ENCODE results near the gene VOPP1. TPM values are rescaled to one million over a fixed set of nuclear protein-coding genes. Genes with fewer than 3 reads are reported as not detected.

VOPP1 gene
- total and polyA plus RNA-seq, 7 donors, result 16.3 to 45.7 (median 29.7) TPM

DNA sequence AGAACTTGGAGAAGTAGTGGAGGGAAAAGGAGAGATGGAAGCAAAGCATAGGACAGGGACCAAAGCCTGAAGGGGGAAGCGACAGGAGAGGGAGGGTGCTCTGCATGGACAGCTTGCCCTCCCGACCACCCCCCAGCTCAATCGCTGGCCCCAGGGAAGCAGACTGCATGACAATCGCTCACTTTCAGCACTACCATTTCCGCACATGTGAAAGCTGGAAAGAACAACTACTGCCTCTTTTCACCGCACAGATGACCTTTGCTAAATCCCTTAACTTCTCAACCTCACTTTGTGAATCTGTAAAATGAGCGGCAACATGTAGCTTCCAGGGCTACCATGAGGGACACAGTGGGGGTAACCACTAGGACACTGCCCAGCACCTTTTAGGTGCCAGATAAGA is 17.1 kb downstream of the VOPP1 start:
- Histone ChIP-seq H3K36me3 (ENCODE audit: insufficient read depth in 1 of 2, low read depth in 1 of 2) (no peaks in the 10 kb centered on the region), H3K27ac (peak overlapping the region; percentile 89), H3K4me1 (peaks cover 51% of the 10 kb centered on the region), H3K9me3 (no peaks in the 10 kb centered on the region), H3K4me3 (no peak overlapping the region), H3K27me3 (ENCODE audit: insufficient read depth in 3 of 3, low read length in 2 of 3) (no peaks in the 10 kb centered on the region)
- intact Hi-C loops (cut with DNase I), result loop anchor here in 1 of 2 donors (2.0 kb wide), 1 partner anchor 14 kb away; no protein-coding TSS in a partner anchor
- TF ChIP-seq, protein P1, sequence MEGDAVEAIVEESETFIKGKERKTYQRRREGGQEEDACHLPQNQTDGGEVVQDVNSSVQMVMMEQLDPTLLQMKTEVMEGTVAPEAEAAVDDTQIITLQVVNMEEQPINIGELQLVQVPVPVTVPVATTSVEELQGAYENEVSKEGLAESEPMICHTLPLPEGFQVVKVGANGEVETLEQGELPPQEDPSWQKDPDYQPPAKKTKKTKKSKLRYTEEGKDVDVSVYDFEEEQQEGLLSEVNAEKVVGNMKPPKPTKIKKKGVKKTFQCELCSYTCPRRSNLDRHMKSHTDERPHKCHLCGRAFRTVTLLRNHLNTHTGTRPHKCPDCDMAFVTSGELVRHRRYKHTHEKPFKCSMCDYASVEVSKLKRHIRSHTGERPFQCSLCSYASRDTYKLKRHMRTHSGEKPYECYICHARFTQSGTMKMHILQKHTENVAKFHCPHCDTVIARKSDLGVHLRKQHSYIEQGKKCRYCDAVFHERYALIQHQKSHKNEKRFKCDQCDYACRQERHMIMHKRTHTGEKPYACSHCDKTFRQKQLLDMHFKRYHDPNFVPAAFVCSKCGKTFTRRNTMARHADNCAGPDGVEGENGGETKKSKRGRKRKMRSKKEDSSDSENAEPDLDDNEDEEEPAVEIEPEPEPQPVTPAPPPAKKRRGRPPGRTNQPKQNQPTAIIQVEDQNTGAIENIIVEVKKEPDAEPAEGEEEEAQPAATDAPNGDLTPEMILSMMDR (IDR thresholded peaks at IDR 0.05), result no peak
- no peak for DNase-seq
- no peak for ATAC-seq
- 81 to 84% (median 83%) methylated on average over 7 of the region's 7 CpGs for WGBS, 3 donors

DNA sequence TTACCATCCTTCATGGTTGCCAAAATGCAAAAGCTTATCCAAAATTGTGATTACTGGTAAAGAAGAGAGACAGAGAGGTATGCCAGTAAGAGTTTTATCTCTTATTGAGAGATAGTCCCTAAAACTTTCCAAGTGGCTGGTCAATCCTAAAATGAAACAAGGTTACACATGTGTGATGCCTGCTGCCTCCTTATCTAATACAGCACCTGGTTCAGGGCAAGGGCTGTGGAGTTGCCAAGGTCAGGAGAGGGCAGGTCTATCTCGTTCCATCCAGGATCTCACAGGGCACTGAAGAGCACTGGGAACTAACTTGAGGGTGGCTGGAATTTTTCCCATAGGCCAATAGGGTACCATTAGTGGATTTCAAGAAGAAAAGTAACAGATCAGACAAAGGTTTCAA is 18.3 kb downstream of the VOPP1 start:
- intact Hi-C loops (cut with DNase I), result loop anchor here in 1 of 2 donors (2.0 to 5.0 kb wide), 2 partner anchors 15 to 43 kb away; no protein-coding TSS in a partner anchor
- H3K4me1 ChIP-seq, result peaks cover 56% of the 10 kb centered on the region
- H3K4me3 ChIP-seq, result no peak overlapping the region
- TF ChIP-seq, protein P1 (IDR thresholded peaks at IDR 0.05), result no peak
- WGBS, 3 donors, result 14 to 26% (median 25%) methylated on average over 1 of the region's 1 CpG
- no peaks in the 10 kb centered on the region for H3K27me3 ChIP-seq (ENCODE audit: insufficient read depth in 3 of 3, low read length in 2 of 3)
- ATAC-seq (no peak), DNase-seq (no peak)
- H3K9me3 ChIP-seq, result no peaks in the 10 kb centered on the region
- no peaks in the 10 kb centered on the region for H3K36me3 ChIP-seq (ENCODE audit: insufficient read depth in 1 of 2, low read depth in 1 of 2)
- H3K27ac ChIP-seq, result peak overlapping the region; percentile 89

DNA sequence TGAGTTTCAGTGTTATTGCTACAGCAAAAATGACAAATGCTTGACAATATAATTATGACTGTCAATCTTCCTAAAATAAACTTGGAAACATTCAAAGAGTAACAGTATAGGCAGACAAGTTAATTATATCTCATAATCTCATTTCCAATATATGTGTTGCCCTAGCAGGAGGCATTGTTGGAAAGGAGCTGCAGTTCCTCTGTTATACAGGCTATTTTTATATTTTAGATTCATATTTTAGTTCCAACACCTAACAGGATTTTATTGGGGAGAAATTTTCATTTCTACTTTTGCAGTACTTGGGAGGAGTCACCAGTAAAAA is 19.3 kb downstream of the VOPP1 start:
- intact Hi-C loops (cut with DNase I), result loop anchor here in 1 of 2 donors (5.0 kb wide), 1 partner anchor 44 kb away; no protein-coding TSS in a partner anchor
- TF ChIP-seq, protein P1 (IDR thresholded peaks at IDR 0.05), result no peak
- DNase-seq (no peak), ATAC-seq (peak; percentile 83 to 89 (median 85))
- Histone ChIP-seq H3K36me3 (ENCODE audit: insufficient read depth in 1 of 2, low read depth in 1 of 2) (no peaks in the 10 kb centered on the region), H3K4me3 (peak overlapping the region; percentile 53), H3K27me3 (ENCODE audit: insufficient read depth in 3 of 3, low read length in 2 of 3) (no peaks in the 10 kb centered on the region), H3K27ac (peak overlapping the region; percentile 89), H3K9me3 (no peaks in the 10 kb centered on the region), H3K4me1 (peaks cover 58% of the 10 kb centered on the region)

DNA sequence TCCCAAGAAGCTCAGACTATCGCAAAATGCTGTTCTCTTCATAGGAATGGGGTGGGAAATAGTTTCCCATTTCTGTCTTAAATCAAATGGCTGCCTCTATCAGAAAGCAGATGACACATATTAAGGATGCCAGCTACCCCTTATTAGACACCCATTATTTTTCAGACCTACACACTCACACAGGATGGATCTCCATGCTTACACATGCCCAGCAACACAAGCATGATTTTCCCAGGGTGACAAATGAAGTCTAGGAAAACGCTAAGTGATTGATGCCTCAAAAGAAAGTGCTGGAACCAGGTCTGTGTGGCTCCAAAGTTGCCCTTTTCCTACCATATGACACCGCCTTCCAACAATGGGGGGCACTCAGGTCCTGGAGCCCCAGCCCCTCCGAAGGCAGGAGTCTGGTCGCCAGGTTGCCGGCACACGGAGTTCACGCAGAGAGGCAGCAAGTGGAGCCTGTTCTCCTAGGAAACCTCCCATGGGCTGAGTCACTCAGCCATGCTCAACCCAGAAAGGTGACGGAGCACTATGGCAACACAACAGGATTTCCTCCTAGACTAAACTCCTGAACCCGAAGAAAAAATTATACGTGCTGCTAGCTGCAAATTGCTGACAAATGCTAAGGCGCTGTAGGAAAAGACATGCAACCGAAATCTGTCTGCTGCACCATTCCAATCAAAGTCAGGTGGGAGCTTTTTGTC is 19.8 kb downstream of the VOPP1 start:
- peak overlapping the region; percentile 89 for H3K27ac ChIP-seq
- 15 to 31% (median 20%) methylated on average over 13 of the region's 13 CpGs for WGBS, 3 donors
- no peaks in the 10 kb centered on the region for H3K36me3 ChIP-seq (ENCODE audit: insufficient read depth in 1 of 2, low read depth in 1 of 2)
- peak; percentile 33 to 72 for DNase-seq
- peak overlapping the region; percentile 53 for H3K4me3 ChIP-seq
- ATAC-seq, result peak; percentile 85 to 92 (median 90)
- no peaks in the 10 kb centered on the region for H3K27me3 ChIP-seq (ENCODE audit: insufficient read depth in 3 of 3, low read length in 2 of 3)
- peaks cover 63% of the 10 kb centered on the region for H3K4me1 ChIP-seq
- H3K9me3 ChIP-seq, result no peaks in the 10 kb centered on the region
- intact Hi-C loops (cut with DNase I), result loop anchor here in 1 of 2 donors (5.0 kb wide), 1 partner anchor 45 kb away; no protein-coding TSS in a partner anchor
- TF ChIP-seq, protein P1 (IDR thresholded peaks at IDR 0.05), result no peak

Measured in psoas muscle (tissue), 8 donors.